HepG2 (cell line): ENCODE data around the gene SGPL1. TPM values are rescaled to one million over a fixed set of nuclear protein-coding genes. Genes with fewer than 3 reads are reported as not detected.

Source experiments
- ATAC-seq: fragments of 200-7000 bp; cut with Tn5 transposase; 3 replicates; pipeline ENCODE4 v1.9.1; 2020; ENCODE audit warnings: mild to moderate bottlenecking, moderate library complexity
- BruUV-seq: library from RNA; stranded (reverse); fragments of 400-500 nt; replicated peaks from 2 replicates; lab custom pipeline; 2021; lab: Mats Ljungman, UMichigan
- CTCF ChIA-PET: fragments of 300-600 bp; formaldehyde crosslinking; extraction: SDS; loops from one replicate; lab custom pipeline; 2021; ENCODE audit warnings: low total read pairs, inconsistent platforms, low intra/inter-chr PET ratio; lab: Yijun Ruan, JAX
- POLR2A ChIA-PET: fragments of 350-600 bp; sonication (Branson Sonifier 250); formaldehyde crosslinking; loops from one replicate; lab custom pipeline; 2020; ENCODE audit warnings: antibody characterized with exemption, inconsistent platforms; lab: Yijun Ruan, JAX
- DNase-seq: peaks from one replicate; pipeline ENCODE4 v3.0.0-alpha.2; 2015; ENCODE audit warnings: low spot score
- FAIRE-seq: peaks from 3 replicates; lab custom pipeline; 2011; peaks lifted over from hg19 to GRCh38; lab: Jason Lieb, UNC
- H2AFZ ChIP-seq: one replicate; pipeline ENCODE4 v1.6.1; 2011; ENCODE audit warnings: low read length, inconsistent platforms
- H3K27ac ChIP-seq: fragments of 300-600 bp; 3 replicates; pipeline ENCODE4 v1.8.0; 2011; ENCODE audit warnings: mixed run types, mild to moderate bottlenecking, mixed read lengths, low read length, inconsistent platforms; ENCODE audit not compliant: insufficient read depth; ENCODE audit errors: extremely low read length
- H3K27me3 ChIP-seq, 2 experiments: fragments of 200-600 bp in 1 of 2; 2 replicates in 1 of 2; 3 replicates in 1 of 2; pipeline versions ENCODE4 v1.6.0 to v1.8.0; 2011; ENCODE audit warnings: low read length in 2 of 2, mild to moderate bottlenecking in 2 of 2, moderate library complexity in 2 of 2, inconsistent platforms in 1 of 2; ENCODE audit not compliant: insufficient read depth in 2 of 2, control insufficient read depth in 1 of 2
- H3K36me3 ChIP-seq, 2 experiments: fragments of 200-600 bp in 1 of 2; replicated peaks in 1 of 2; 2 replicates in 1 of 2; 3 replicates in 1 of 2; pipeline versions ENCODE4 v1.5.1 to v1.8.0; 2011; ENCODE audit warnings: low read length in 2 of 2, inconsistent platforms in 1 of 2; ENCODE audit not compliant: insufficient read depth in 2 of 2, control insufficient read depth in 1 of 2
- H3K4me1 ChIP-seq: 2 replicates; pipeline ENCODE4 v1.5.1; 2012; ENCODE audit warnings: low read length, inconsistent platforms; ENCODE audit not compliant: insufficient read depth
- H3K4me2 ChIP-seq: 2 replicates; pipeline ENCODE4 v1.6.0; 2011; ENCODE audit warnings: low read depth, low read length, inconsistent platforms
- H3K4me3 ChIP-seq, 3 experiments: fragments of 200-600 bp in 1 of 3; sonication (generic), shearing (Covaris generic) in 1 of 3; replicated peaks in 1 of 3; 2 replicates each; pipeline ENCODE4 v1.5.1; 2011 to 2016; ENCODE audit warnings: low read length in 3 of 3, inconsistent platforms in 2 of 3, low read depth in 2 of 3, mild to moderate bottlenecking in 2 of 3, control low read depth in 1 of 3, mixed read lengths in 1 of 3; ENCODE audit not compliant: insufficient read depth in 1 of 3
- H3K79me2 ChIP-seq: one replicate; pipeline ENCODE4 v1.6.1; 2011; ENCODE audit warnings: low read length, inconsistent platforms; ENCODE audit not compliant: insufficient read depth
- H3K9ac ChIP-seq: 2 replicates; pipeline ENCODE4 v1.6.0; 2011; ENCODE audit warnings: mild to moderate bottlenecking, low read depth, low read length, inconsistent platforms; ENCODE audit not compliant: insufficient read depth
- H3K9me3 ChIP-seq: 2 replicates; pipeline ENCODE4 v1.5.1; 2012; ENCODE audit warnings: mild to moderate bottlenecking, low read length
- H4K20me1 ChIP-seq: 2 replicates; pipeline ENCODE4 v1.6.0; 2011; ENCODE audit warnings: inconsistent platforms, mild to moderate bottlenecking, low read length, moderate library complexity; ENCODE audit not compliant: insufficient read depth
- BRCA1 ChIP-seq: sonication (generic); formaldehyde crosslinking; IDR thresholded peaks from 2 replicates; pipeline ENCODE4 v1.4.0; 2020; ENCODE audit warnings: missing genetic modification reagents
- ERF ChIP-seq: IDR thresholded peaks from 2 replicates; pipeline ENCODE4 v1.6.1; 2018; ENCODE audit warnings: missing biosample characterization, missing genetic modification reagents
- SCMH1 ChIP-seq: sonication (generic); formaldehyde crosslinking; IDR thresholded peaks from 2 replicates; pipeline ENCODE4 v1.9.0; 2021; ENCODE audit warnings: missing genetic modification reagents, mild to moderate bottlenecking, borderline replicate concordance
- ZC3H4 ChIP-seq: sonication (generic); formaldehyde crosslinking; IDR thresholded peaks from 2 replicates; pipeline ENCODE4 v1.4.0; 2020; ENCODE audit warnings: missing genetic modification reagents, borderline replicate concordance
- ZNF337 ChIP-seq: sonication (generic); formaldehyde crosslinking; IDR thresholded peaks from 2 replicates; pipeline ENCODE4 v1.5.1; 2020; ENCODE audit warnings: missing genetic modification reagents, low read depth, mild to moderate bottlenecking, borderline replicate concordance
- ZNF749 ChIP-seq: sonication (generic); formaldehyde crosslinking; IDR thresholded peaks from 2 replicates; pipeline ENCODE4 v1.8.0; 2022; ENCODE audit warnings: mild to moderate bottlenecking, missing genetic modification reagents, moderate library complexity, borderline replicate concordance
- ZSCAN22 ChIP-seq: sonication (generic); formaldehyde crosslinking; IDR thresholded peaks from 2 replicates; pipeline ENCODE4 v1.4.0; 2020; ENCODE audit warnings: mild to moderate bottlenecking, missing genetic modification reagents
- WGBS: methylation state at CpG from one replicate; pipeline ENCODE4 v1.1.6; 2017; ENCODE audit warnings: low lambda C conversion rate; 5-methylcytosine and 5-hydroxymethylcytosine counted together
- in situ Hi-C: cut with HindIII; loops from 2 replicates; pipeline ENCODE4 v1.10.0; 2017; ENCODE audit warnings: low pct_unique_long_range_greater_than_20kb; ENCODE audit not compliant: extremely low pct_ligation_motif_present
- intact Hi-C: fragments of 100-400 bp; cut with micrococcal nuclease; formaldehyde crosslinking; loops from one replicate; pipeline ENCODE4 v1.10.0; 2022; ENCODE audit not compliant: unreplicated experiment
- polyA plus RNA-seq, 8 experiments: library from polyadenylated mRNA; depleted of rRNA in 3 of 8; stranded (reverse) in 7 of 8; unstranded in 1 of 8; fragments of >200 nt; fragmentation: Illumina TruSeq in 4 of 8; extraction: Trizol in 4 of 8; gene quantifications; 2 replicates each; pipeline versions ENCODE4 v1.2.1 to v1.2.3, GENCODE V29; 2011 to 2016; ENCODE audit warnings: low read depth in 4 of 8, missing spikeins in 1 of 8, mixed read lengths in 1 of 8; ENCODE audit not compliant: insufficient read depth in 1 of 8
- total RNA-seq, 5 experiments: library from RNA; depleted of rRNA; stranded (reverse); fragments of >200 nt; fragmentation: Illumina TruSeq; extraction: Trizol; gene quantifications; 2 replicates each; pipeline ENCODE4 v1.2.3, GENCODE V29; 2016; ENCODE audit warnings: low read depth in 1 of 5
- TF ChIP-seq, protein P1 (sequence below): sonication (generic); formaldehyde crosslinking; IDR thresholded peaks from 2 replicates; pipeline ENCODE4 v1.5.0; 2020; ENCODE audit warnings: mild to moderate bottlenecking, missing genetic modification reagents, moderate library complexity
- TF ChIP-seq, protein P2 (sequence below): sonication (generic); formaldehyde crosslinking; IDR thresholded peaks from 2 replicates; pipeline ENCODE4 v1.4.0; 2020; ENCODE audit warnings: missing genetic modification reagents
- TF ChIP-seq, protein P3 (sequence below): sonication (generic); formaldehyde crosslinking; IDR thresholded peaks from 2 replicates; pipeline ENCODE4 v1.5.1; 2020; ENCODE audit warnings: missing genetic modification reagents, mild to moderate bottlenecking, borderline replicate concordance

The SGPL1 gene
- total and polyA plus RNA-seq, 2 of the 13 experiments (the other 11 are each of a cell fraction or from before 2014, with no cell fraction given) = 17.6 to 25.0 TPM

DNA sequence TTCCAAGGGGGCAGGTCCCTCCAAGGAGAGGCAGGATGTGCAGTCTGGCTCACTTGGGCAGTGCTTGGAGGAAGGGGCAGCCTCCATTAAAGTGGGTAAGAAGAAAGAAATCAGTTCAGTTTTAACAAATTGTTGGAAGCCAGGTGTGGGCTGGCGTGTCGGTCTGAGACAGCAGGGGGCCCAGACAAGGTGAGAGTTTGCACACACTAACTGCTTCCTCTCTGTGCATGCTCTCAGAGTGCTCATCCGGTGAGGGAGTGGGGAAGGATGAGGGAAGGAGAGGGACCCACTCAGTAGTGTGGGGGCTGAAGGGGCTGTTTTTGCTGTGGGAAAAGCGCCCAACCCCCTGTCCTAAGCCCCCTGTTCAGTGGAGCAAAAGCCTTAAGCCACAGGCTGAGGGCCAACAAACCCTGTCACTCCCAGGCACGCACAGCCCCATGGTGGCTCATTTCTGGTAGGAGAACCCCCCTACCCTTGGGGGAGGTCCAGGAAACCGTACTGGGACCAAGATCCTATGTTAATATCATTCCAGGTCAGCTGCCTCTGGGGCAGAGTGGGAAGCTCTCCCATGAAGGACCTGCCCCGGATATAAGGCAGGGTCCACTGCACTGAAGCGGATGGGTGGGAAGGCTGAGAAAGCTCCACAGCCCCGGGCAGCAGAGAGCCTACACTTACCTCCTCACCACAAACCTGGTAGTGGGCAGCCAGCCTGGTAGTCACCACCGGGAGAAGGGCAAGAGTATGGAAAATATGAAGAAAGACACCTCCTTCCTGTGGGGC is 77.7 kb downstream of the SGPL1 start:
- ChIA-PET POLR2A (no interaction called here), CTCF (interaction anchor here (0.9 kb wide), 1 partner anchor 10 kb away, joined by 3 read pairs; no protein-coding TSS in a partner anchor)
- Histone ChIP-seq H4K20me1 (no peaks in the 10 kb centered on the region), H3K4me3 (no peak overlapping the region), H2AFZ (no peak overlapping the region), H3K9me3 (no peaks in the 10 kb centered on the region), H3K27ac (no peak overlapping the region), H3K27me3 (peaks cover 0 to 11% of the 10 kb centered on the region in 2 experiments; a peak in 3 of 5 replicates), H3K4me2 (no peak overlapping the region), H3K79me2 (no peaks in the 10 kb centered on the region), H3K36me3 (no peaks in the 10 kb centered on the region), H3K4me1 (peaks cover 40% of the 10 kb centered on the region), H3K9ac (no peak overlapping the region)
- TF ChIP-seq, protein P1, sequence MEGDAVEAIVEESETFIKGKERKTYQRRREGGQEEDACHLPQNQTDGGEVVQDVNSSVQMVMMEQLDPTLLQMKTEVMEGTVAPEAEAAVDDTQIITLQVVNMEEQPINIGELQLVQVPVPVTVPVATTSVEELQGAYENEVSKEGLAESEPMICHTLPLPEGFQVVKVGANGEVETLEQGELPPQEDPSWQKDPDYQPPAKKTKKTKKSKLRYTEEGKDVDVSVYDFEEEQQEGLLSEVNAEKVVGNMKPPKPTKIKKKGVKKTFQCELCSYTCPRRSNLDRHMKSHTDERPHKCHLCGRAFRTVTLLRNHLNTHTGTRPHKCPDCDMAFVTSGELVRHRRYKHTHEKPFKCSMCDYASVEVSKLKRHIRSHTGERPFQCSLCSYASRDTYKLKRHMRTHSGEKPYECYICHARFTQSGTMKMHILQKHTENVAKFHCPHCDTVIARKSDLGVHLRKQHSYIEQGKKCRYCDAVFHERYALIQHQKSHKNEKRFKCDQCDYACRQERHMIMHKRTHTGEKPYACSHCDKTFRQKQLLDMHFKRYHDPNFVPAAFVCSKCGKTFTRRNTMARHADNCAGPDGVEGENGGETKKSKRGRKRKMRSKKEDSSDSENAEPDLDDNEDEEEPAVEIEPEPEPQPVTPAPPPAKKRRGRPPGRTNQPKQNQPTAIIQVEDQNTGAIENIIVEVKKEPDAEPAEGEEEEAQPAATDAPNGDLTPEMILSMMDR (CRISPR knock-in tag) = 0 out of 2 replicates have a peak, but pooled peaks have one; percentile 6
- TF ChIP-seq, protein P2, sequence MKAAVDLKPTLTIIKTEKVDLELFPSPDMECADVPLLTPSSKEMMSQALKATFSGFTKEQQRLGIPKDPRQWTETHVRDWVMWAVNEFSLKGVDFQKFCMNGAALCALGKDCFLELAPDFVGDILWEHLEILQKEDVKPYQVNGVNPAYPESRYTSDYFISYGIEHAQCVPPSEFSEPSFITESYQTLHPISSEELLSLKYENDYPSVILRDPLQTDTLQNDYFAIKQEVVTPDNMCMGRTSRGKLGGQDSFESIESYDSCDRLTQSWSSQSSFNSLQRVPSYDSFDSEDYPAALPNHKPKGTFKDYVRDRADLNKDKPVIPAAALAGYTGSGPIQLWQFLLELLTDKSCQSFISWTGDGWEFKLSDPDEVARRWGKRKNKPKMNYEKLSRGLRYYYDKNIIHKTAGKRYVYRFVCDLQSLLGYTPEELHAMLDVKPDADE (CRISPR knock-in tag) = no peak
- no TSS peak for BruUV-seq
- WGBS = 28% methylated on average over 9 of the region's 10 CpGs
- intact Hi-C loops (no loop called here), in situ Hi-C loops (no loop called here)
- no peak for DNase-seq
- peak; percentile 36; the same call in 2 of the 3 replicates for ATAC-seq
- no peak for FAIRE-seq

DNA sequence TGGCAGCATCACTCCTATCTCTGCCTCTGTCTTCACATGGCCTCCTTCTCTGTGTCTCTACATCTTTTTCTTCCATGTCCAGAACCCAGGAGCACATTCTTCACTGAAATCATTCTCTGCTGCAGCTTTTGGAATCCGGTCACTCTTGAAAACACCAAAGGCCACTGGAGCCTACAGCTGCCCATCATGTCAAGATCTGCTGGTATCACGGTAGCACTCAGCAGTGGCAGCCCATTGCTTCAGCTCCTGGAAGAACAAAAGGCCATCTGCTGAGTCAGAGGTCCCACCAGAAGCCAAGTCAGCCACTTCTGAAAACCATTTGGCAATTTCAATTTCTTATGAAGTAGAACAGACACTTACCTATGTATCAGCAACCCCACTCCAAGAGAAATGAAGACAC is 78.7 kb downstream of the SGPL1 start:
- H3K79me2 ChIP-seq = no peaks in the 10 kb centered on the region
- no peak overlapping the region for H3K27ac ChIP-seq
- intact Hi-C loops (no loop called here), in situ Hi-C loops (no loop called here)
- peaks cover 0 to 17% of the 10 kb centered on the region in 2 experiments; a peak in 4 of 5 replicates for H3K27me3 ChIP-seq
- DNase-seq (no peak), FAIRE-seq (no peak), ATAC-seq (no peak)
- 31% methylated on average over 2 of the region's 2 CpGs for WGBS
- no peak overlapping the region for H3K9ac ChIP-seq
- H3K4me1 ChIP-seq = peaks cover 31% of the 10 kb centered on the region
- CTCF ChIA-PET = interaction anchor here (0.9 kb wide), 1 partner anchor 9 kb away, joined by 3 read pairs; no protein-coding TSS in a partner anchor
- BruUV-seq = no TSS peak
- no peak overlapping the region for H2AFZ ChIP-seq
- POLR2A ChIA-PET = no interaction called here
- no peak overlapping the region for H3K4me3 ChIP-seq
- no peaks in the 10 kb centered on the region for H3K9me3 ChIP-seq
- no peak overlapping the region for H3K4me2 ChIP-seq
- no peaks in the 10 kb centered on the region for H4K20me1 ChIP-seq
- H3K36me3 ChIP-seq = no peaks in the 10 kb centered on the region
- TF ChIP-seq ZNF337 (CRISPR knock-in tag) (no peak), ZSCAN22 (no peak), ZC3H4 (CRISPR knock-in tag) (no peak), ERF (no peak), BRCA1 (CRISPR knock-in tag) (no peak), ZNF749 (CRISPR knock-in tag) (no peak), SCMH1 (no peak)
- TF ChIP-seq, protein P3, sequence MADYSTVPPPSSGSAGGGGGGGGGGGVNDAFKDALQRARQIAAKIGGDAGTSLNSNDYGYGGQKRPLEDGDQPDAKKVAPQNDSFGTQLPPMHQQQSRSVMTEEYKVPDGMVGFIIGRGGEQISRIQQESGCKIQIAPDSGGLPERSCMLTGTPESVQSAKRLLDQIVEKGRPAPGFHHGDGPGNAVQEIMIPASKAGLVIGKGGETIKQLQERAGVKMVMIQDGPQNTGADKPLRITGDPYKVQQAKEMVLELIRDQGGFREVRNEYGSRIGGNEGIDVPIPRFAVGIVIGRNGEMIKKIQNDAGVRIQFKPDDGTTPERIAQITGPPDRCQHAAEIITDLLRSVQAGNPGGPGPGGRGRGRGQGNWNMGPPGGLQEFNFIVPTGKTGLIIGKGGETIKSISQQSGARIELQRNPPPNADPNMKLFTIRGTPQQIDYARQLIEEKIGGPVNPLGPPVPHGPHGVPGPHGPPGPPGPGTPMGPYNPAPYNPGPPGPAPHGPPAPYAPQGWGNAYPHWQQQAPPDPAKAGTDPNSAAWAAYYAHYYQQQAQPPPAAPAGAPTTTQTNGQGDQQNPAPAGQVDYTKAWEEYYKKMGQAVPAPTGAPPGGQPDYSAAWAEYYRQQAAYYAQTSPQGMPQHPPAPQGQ (CRISPR knock-in tag) = no peak
